PFSK-1 (cell line): Measurements from ENCODE around the gene PRM3.

ENCODE experiments used
- FOXP2 ChIP-seq: optimal IDR thresholded peaks from 2 replicates; pipeline ENCODE3; 2011; ENCODE audit warnings: borderline replicate concordance, control low read depth, inconsistent platforms; ENCODE audit not compliant: insufficient read depth; ENCODE audit errors: extremely low read length, extremely low read depth
- POLR2AphosphoS5 ChIP-seq: IDR thresholded peaks from 2 replicates; pipeline ENCODE4 v1.6.1; 2012; ENCODE audit warnings: low read depth, mild to moderate bottlenecking, control low read depth, low read length, moderate library complexity
- REST ChIP-seq, 2 experiments: IDR thresholded peaks; 2 replicates each; pipeline versions ENCODE4 v1.6.1 to v1.8.0; 2011 to 2012; ENCODE audit warnings: low read depth in 2 of 2, low read length in 2 of 2, control low read depth in 1 of 2, inconsistent platforms in 1 of 2, mild to moderate bottlenecking in 1 of 2, moderate library complexity in 1 of 2; ENCODE audit not compliant: insufficient read depth in 1 of 2
- SIN3A ChIP-seq: IDR thresholded peaks from 2 replicates; pipeline ENCODE4 v1.6.1; 2012; ENCODE audit warnings: mild to moderate bottlenecking, low read length, moderate library complexity, borderline replicate concordance; ENCODE audit not compliant: insufficient read depth
- TAF1 ChIP-seq: IDR thresholded peaks from 2 replicates; pipeline ENCODE4 v1.6.1; 2012; ENCODE audit warnings: low read length, control low read depth, borderline replicate concordance; ENCODE audit not compliant: insufficient read depth

Gene PRM3

GRCh38 chr16:11273721-11274324 lies 394 bp upstream of the PRM3 start:
- TF ChIP-seq SIN3A (no peak), TAF1 (no peak), FOXP2 (no peak), REST (IDR thresholded peaks at IDR 0.05; ENCODE audit: insufficient read depth in 1 of 2, low read depth in 2 of 2, low read length in 2 of 2) (no peak), POLR2AphosphoS5 (no peak)

GRCh38 chr16:11272484-11272883 lies 945 bp downstream of the PRM3 start:
- TF ChIP-seq FOXP2 (no peak), REST (IDR thresholded peaks at IDR 0.05; ENCODE audit: insufficient read depth in 1 of 2, low read depth in 2 of 2, low read length in 2 of 2) (no peak), POLR2AphosphoS5 (no peak), SIN3A (no peak), TAF1 (no peak)

GRCh38 chr16:11271610-11272009 lies 1.8 kb downstream of the PRM3 start:
- TF ChIP-seq SIN3A (no peak), POLR2AphosphoS5 (no peak), FOXP2 (no peak), REST (IDR thresholded peaks at IDR 0.05; ENCODE audit: insufficient read depth in 1 of 2, low read depth in 2 of 2, low read length in 2 of 2) (no peak), TAF1 (no peak)

GRCh38 chr16:11270602-11271162 lies 2.7 kb downstream of the PRM3 start:
- TF ChIP-seq FOXP2: no peak
- no peak for TF ChIP-seq POLR2AphosphoS5
- TF ChIP-seq SIN3A: no peak
- TF ChIP-seq REST (IDR thresholded peaks at IDR 0.05; ENCODE audit: insufficient read depth in 1 of 2, low read depth in 2 of 2, low read length in 2 of 2): no peak
- TF ChIP-seq TAF1: no peak

- no peak for TF ChIP-seq FOXP2
- TF ChIP-seq TAF1: no peak
Measured at GRCh38 chr16:11268921-11269375, 4.5 kb downstream of the PRM3 start, which contains the start of gene TNP2. Gene TNP2, minus strand, starts transcription at chr16:11269325. Its CDS starts 63 bp downstream, at chr16:11269262.
